NCI-H1930 (cell line): ENCODE data around the gene APOL6.
"Not testable (repeated sequence)": the region's sequence is repeated elsewhere in the genome, so short reads cannot be mapped to it uniquely, and the experiment has no call there.

Experiments
- DNase-seq, 2 experiments: peaks; one replicate each; lab custom pipeline; 2025; lab: John Stamatoyannopoulos, UW

The APOL6 gene

DNA sequence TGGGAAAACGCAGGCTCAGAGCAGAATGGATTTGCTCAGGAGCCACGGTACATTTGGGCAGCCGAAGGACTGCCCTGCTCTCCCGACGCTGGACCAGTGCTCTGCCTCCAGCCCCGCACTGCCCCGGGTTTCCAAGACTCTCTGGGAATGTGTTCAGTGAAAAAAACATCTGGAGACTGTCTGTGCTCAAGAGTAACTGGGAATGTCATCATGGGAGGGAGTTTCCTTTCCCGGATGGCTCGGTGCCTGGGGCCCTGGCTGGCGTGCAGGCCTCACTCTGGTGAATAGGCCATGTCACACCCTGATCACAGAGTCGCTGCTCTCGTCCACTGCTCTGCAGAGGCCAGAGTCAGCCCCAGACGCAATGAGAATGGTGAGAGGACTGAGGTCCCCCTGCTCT lies 9.8 kb upstream of the APOL6 start:
- DNase-seq, result no peak

- no peak for DNase-seq
Observed at GRCh38 chr22:35641494-35642120, 6.6 kb upstream of the APOL6 start.

GRCh38 chr22:35642305-35642741 lies 5.9 kb upstream of the APOL6 start:
- DNase-seq, result no peak

DNA sequence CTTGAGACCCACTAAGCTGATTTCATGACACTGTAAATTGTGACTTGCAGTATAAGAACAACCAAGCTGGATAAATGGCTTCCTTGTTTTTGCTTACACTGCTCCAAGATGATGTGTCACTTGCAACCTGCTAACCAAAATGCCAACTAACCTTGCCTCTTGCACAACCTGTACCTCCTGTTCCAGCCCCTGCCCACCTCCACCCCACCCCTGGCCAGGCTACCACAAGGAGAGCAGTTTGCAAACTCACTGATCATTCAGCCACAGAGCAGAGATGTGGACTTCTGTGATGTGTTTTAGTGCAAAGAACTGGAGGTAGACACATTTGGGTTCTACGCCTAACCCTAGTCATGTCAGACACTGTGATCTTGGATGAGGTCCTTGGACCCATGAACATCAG lies 4.3 kb upstream of the APOL6 start:
- DNase-seq, result no peak

DNA sequence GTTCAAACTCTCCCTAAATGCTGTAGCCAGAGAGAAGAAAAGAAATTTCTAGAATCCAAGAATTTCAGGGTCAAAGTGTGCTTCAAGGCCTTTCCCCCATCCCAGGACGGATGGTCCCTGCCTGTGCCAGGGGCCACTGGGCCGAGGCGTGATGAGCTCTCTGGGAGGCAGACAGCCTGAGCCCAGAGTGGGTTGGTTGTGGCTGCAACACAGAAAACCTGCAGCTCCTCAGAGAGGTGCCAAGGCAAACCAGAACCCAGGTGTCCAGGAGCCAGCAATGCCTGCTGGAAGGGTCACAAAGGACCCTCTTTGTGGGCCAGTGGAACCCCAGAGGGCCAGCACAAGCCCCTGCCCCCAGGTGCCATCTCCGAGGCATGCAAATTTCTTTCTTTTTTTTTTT lies 2.6 kb upstream of the APOL6 start:
- no peak for DNase-seq

DNA sequence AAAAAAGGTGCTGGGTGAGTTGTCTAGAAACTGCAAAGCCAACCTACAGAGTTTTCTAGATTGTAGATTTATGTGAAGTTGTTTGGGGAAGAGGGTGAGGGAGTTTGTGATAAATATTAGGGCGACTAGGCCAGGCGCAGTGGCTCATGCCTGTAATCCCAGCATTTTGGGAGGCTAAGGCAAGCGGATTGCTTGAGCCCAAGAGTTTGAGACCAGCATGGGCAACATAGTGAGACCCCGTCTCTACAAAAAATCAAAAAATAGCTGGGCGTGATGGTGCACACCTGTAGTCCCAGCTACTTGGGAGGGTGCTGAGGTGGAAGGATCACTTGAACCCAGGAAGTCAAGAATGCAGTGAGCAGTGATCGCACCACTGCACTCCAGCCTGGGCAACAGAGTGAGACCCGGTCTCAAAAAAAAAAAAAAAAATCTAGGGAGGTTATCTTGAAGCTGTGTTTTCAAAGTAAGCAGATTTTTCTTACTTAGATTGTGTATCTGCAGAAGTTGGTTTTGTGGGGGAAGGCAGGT lies 844 bp downstream of the APOL6 start:
- no peak for DNase-seq

DNA sequence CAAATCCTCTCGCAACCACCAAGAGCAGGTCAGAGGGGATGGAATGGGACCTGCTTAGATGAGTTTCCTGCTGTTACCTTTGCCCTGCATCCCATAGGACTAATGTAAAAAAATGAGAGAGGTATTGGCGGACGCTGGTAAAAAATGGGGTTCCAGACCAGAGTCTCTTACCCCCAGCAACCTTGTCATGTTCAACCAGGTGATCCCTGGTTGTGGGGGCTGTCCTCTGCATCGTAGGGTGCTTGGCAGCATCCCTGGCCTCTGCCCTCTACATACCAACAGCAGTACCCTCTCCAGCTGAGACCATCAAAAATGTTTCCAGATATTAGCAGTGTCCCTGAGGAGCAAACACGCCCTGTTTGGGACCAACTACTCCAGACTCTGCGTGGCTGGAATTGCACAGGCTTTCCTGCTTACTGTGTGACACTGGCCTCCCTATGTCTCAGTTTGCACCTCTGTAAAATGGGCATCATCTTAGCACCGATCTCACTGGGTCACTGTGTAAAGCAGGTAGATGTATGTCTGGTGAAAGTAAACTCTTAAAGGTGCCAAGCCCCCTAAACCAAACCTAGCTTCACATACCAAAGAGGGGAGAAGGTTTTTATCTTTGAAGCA lies 1.5 kb downstream of the APOL6 start:
- no peak for DNase-seq

- DNase-seq, result no peak
Observed at GRCh38 chr22:35651085-35651484, 2.8 kb downstream of the APOL6 start.

DNA sequence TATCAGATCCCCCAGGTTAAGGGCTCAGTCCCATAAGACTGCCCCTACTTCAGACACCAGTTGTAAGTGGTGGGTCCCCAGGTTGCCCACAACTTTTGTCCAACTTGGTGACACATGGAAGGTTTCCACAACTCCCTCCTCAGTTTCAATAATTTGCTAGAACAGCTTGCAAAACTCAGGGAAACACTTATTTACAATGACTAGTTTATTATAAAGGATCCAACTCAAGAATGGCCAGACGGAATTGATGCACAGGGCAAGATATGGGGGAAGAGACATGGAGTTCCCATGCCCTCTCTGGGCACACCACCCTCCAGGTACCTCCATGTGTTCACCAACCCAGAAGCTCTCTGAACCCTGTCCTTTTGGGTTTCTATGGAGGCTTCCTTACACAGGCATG lies 5.6 kb downstream of the APOL6 start:
- no peak for DNase-seq

GRCh38 chr22:35656284-35656752 lies 8.1 kb downstream of the APOL6 start:
- DNase-seq, result no peak

DNA sequence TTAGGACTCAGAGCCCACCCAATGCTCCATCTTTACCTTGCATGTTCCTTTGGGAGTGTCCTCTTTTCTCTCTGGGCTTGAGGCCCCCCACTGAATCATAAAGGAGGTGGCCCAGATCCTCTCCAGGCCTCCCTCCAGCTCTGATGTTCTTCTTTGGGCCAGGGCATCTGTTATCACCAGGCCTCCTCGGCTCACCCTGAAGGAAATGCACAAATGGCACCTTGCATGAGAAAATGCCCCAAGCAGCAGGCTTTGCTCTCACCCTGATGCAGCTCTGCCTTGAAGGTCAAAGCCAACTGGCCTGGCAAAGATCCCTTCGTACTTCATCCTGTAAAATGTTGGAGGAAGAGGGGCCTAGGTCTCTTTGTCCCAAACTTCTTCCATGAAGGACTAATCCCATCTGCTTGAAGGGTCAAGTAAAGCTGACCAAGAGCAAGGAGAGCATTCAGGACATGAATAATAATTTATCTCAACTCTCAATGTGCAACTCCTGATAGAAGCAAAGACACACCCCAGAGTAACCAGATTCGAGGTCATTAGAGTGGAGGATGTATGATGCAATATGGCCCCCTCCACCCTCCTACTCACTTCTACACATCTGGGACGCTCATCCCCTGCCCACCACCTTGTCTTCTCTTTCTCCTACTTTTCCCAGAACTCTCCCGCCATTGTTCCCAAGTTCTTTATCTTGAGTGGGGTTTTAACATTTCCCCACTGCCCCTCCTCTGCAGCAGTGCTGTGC lies 9.5 kb downstream of the APOL6 start:
- DNase-seq, result no peak

DNA sequence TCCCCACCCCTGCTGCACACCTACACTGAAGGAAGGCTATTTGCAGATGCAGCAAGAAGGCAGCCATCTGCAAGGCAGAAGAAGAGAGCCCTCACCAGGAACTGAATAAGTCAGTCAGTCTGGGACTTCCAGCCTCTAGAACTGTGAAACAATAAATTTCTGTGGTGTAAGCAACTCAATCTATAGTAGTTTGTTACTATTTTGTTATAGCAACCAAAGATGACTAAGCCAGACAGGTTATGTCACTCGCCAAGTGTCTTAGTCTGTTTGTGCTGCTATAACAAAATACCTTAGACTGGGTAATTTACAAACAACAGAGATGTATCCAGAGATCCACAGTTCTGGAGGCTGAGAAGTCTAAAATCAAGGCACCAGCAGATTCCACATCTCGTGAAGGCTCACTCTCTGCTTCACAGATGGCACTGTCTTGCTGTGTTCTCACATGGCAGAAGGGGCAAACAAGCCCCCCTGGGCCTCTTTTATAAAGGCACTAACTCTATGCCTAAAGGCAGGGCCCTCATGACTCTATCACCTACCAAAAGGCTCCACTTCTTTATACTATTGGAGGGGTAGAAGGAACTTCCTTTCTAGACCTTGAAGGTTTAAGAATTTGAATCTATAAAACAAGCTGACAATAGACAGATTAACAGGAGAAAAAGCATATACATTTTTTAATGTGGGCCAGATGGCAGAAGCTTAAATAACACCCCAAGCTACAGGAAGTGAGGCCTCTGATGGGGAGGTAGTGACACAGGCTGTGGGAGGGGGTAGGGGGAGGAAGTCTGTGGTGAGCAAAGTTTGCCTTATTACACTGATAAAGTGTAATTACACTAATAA lies 12.3 kb downstream of the APOL6 start:
- no peak for DNase-seq

GRCh38 chr22:35661464-35661863 lies 13.2 kb downstream of the APOL6 start:
- no peak for DNase-seq

- DNase-seq, result no peak
Observed at GRCh38 chr22:35662914-35663313, 14.7 kb downstream of the APOL6 start.

DNA sequence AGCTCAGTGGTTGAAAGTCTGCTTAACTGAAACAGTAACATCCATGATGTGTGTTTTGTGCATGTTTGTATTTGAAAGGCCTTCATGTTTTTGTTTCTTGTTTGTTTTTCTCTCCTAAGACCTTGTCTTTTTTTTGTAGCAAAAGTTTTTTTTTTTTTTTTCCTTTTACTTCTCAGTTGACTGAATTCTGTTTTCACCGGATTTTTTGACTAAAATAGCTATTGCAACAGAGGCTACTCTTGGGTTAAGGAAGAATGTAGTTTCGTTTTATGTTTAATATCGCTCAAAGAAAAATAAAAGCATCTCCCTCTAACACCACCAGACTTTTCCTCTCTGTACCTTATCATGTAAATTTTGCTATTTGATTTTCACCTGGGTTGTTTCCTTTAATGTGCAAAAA lies 15.1 kb downstream of the APOL6 start:
- no peak for DNase-seq

DNA sequence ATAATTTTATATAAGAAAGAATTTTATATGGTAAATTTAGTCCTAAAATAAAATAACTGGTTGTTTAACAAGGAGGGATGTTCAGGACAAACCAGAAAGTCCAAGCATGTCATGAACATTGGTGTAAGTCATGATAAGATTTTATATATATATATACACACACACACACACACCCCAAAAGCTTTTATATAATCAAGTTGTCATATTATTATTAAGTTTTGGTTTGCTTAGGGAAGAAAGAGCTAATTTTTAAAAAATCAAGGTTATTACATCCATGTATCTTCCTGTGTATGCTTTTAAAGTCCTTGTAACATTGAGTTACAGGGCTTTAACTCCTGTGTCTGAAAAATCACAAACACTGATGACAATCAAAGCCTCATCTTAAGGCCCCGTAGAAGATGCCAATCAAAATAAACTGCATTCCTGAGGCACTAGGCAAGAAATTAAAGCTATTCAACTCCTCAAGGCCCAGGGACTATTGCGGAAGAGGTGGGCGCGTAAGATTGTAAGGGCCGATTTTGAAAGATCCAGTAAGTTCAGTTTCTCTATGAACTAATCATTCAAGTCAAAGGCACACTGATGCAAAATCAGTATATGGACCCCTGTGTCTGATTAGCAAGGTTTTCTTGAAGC lies 16.8 kb downstream of the APOL6 start:
- DNase-seq, result no peak

DNA sequence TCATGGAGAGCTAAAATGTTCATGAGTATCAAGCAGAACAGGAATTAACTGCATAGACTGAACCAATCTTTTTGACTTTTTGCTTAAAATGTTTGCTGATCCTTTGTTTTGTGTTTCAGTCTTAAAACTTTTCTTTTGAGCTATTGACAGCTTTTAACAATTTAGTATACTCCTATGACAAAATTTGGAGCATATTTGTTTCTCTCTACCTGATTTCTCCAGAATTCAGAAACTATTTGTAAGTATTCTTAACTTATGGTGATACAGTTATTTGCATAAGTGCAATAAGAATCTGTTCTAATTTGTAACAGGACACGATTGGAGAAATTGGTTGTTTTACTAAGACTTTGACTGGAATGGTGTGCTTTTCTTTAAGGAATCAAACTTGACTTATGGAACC lies 18.5 kb downstream of the APOL6 start:
- DNase-seq, result not testable (repeated sequence)

- DNase-seq, result no peak
Observed at GRCh38 chr22:35674335-35674734, 26.1 kb downstream of the APOL6 start.

GRCh38 chr22:35676065-35676464 lies 27.8 kb downstream of the APOL6 start:
- not testable (repeated sequence) for DNase-seq

GRCh38 chr22:35677460-35678187 lies 29.4 kb downstream of the APOL6 start:
- no peak for DNase-seq

GRCh38 chr22:35678836-35679235 lies 30.6 kb downstream of the APOL6 start:
- no peak for DNase-seq
